ENCODE results near the gene NR2C2AP. TPM values are rescaled to one million over a fixed set of nuclear protein-coding genes. Genes with fewer than 3 reads are reported as not detected.
A peak's percentile ranks its signal among the peaks of the same experiment; 100 is the strongest.
"Not testable (repeated sequence)": the region's sequence is repeated elsewhere in the genome, so short reads cannot be mapped to it uniquely, and the experiment has no call there.

NR2C2AP gene
- total and polyA plus RNA-seq, 7 donors: 8.3 to 25.3 (median 14.4) TPM

DNA sequence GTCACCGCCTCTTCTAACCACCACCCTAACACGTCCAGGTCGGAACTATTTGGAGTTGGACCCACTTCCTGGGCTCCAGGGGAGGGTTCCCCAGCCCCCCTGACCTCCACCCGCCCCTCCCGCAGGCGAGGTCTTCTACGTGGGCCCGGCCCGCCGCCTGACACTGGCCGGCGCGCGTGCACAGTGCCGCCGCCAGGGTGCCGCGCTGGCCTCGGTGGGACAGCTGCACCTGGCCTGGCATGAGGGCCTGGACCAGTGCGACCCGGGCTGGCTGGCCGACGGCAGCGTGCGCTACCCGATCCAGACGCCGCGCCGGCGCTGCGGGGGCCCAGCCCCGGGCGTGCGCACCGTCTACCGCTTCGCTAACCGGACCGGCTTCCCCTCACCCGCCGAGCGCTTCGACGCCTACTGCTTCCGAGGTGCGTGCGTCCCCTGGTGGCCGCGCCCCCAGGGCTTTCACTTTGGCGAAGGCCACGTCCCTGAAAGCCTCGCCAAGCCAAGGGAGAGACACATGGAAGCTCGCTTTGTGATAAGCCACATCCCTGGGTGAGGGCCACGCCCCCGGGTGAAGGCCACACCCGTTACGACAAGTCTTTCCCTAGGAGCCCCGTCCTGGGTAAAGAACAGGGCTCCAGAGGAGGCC, 21.8 kb upstream of the NR2C2AP start:
- peaks cover 0 to 9% (median 8%) of the 10 kb centered on the region in 4 donors for H3K4me1 ChIP-seq
- no peaks in the 10 kb centered on the region for H3K9me3 ChIP-seq
- H3K27ac ChIP-seq: no peak overlapping the region
- TF ChIP-seq, protein P1, sequence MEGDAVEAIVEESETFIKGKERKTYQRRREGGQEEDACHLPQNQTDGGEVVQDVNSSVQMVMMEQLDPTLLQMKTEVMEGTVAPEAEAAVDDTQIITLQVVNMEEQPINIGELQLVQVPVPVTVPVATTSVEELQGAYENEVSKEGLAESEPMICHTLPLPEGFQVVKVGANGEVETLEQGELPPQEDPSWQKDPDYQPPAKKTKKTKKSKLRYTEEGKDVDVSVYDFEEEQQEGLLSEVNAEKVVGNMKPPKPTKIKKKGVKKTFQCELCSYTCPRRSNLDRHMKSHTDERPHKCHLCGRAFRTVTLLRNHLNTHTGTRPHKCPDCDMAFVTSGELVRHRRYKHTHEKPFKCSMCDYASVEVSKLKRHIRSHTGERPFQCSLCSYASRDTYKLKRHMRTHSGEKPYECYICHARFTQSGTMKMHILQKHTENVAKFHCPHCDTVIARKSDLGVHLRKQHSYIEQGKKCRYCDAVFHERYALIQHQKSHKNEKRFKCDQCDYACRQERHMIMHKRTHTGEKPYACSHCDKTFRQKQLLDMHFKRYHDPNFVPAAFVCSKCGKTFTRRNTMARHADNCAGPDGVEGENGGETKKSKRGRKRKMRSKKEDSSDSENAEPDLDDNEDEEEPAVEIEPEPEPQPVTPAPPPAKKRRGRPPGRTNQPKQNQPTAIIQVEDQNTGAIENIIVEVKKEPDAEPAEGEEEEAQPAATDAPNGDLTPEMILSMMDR (IDR thresholded peaks at IDR 0.05): peak in 2 of 4 experiments; percentile 28 to 41
- no peak for TF ChIP-seq EP300 (IDR thresholded peaks at IDR 0.05)
- WGBS, 2 donors: 1 to 2% methylated on average over 59 of the region's 59 CpGs
- peak overlapping the region in 3 of 4 donors; percentile 12 to 43 (median 39) for H3K4me3 ChIP-seq
- H3K36me3 ChIP-seq: no peaks in the 10 kb centered on the region
- intact Hi-C loops (cut with DNase I): loop anchor here (5.0 kb wide), 1 partner anchor 78 kb away; no protein-coding TSS in a partner anchor
- DNase-seq: no peak
- peaks cover 16 to 67% (median 43%) of the 10 kb centered on the region in 3 donors for H3K27me3 ChIP-seq

- intact Hi-C loops (cut with DNase I): no loop called here
Observed at GRCh38 chr19:19224150-19224851, 21.1 kb upstream of the NR2C2AP start.

GRCh38 chr19:19223636-19224035, 20.4 kb upstream of the NR2C2AP start:
- Histone ChIP-seq H3K36me3 (no peaks in the 10 kb centered on the region), H3K9me3 (no peaks in the 10 kb centered on the region), H3K27me3 (peaks cover 16 to 65% (median 43%) of the 10 kb centered on the region in 3 donors), H3K4me1 (peaks cover 0 to 9% (median 8%) of the 10 kb centered on the region in 4 donors), H3K4me3 (no peak overlapping the region), H3K27ac (no peak overlapping the region)
- 25 to 65% methylated on average over 6 of the region's 6 CpGs for WGBS, 2 donors
- DNase-seq: no peak
- intact Hi-C loops (cut with DNase I): no loop called here
- TF ChIP-seq POLR2A (IDR thresholded peaks at IDR 0.05): no peak
- TF ChIP-seq EP300 (IDR thresholded peaks at IDR 0.05): no peak
- TF ChIP-seq, protein P1 (IDR thresholded peaks at IDR 0.05): no peak
- no peak for TF ChIP-seq POLR2AphosphoS5 (IDR thresholded peaks at IDR 0.05)

More at GRCh38 chr19:19224150-19224851, 21.1 kb upstream of the NR2C2AP start:
- peak overlapping the region in 2 of 4 donors; percentile 39 to 43 for H3K4me3 ChIP-seq
- peaks cover 0 to 9% (median 8%) of the 10 kb centered on the region in 4 donors for H3K4me1 ChIP-seq
- H3K27ac ChIP-seq: no peak overlapping the region
- DNase-seq: no peak
- WGBS, 2 donors: 64 to 72% methylated on average over 17 of the region's 17 CpGs
- TF ChIP-seq, protein P1 (IDR thresholded peaks at IDR 0.05): no peak
- TF ChIP-seq POLR2A (IDR thresholded peaks at IDR 0.05) (no peak), POLR2AphosphoS5 (IDR thresholded peaks at IDR 0.05) (no peak), EP300 (IDR thresholded peaks at IDR 0.05) (no peak)
- H3K9me3 ChIP-seq: no peaks in the 10 kb centered on the region
- peaks cover 16 to 67% (median 43%) of the 10 kb centered on the region in 3 donors for H3K27me3 ChIP-seq
- no peaks in the 10 kb centered on the region for H3K36me3 ChIP-seq

DNA sequence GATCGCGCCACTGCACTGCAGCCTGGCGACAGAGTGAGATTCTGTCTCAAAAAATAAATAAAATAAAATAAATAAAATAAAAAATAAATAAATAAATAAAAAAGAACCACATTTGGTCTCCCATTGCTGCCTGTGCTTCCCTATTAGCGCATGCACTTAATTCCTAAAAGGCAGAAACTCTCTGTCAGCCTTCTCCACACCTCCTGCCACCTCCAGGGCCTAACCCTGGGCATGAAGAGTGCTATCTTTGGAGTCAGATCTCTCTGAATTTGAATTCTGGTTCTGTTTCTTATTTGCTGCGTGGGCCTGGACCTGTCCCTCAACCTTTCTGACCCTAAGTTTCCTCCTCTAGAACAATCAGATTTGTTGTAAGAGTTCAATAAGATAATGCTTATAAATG, 19.8 kb upstream of the NR2C2AP start:
- H3K27ac ChIP-seq: no peak overlapping the region
- H3K36me3 ChIP-seq: no peaks in the 10 kb centered on the region
- H3K27me3 ChIP-seq: peaks cover 14 to 59% (median 42%) of the 10 kb centered on the region in 3 donors
- H3K4me3 ChIP-seq: no peak overlapping the region
- H3K9me3 ChIP-seq: no peaks in the 10 kb centered on the region
- no peak for DNase-seq
- peaks cover 0 to 9% (median 8%) of the 10 kb centered on the region in 4 donors for H3K4me1 ChIP-seq
- TF ChIP-seq POLR2AphosphoS5 (IDR thresholded peaks at IDR 0.05): no peak
- TF ChIP-seq, protein P1 (IDR thresholded peaks at IDR 0.05): no peak
- TF ChIP-seq POLR2A (IDR thresholded peaks at IDR 0.05): no peak
- no peak for TF ChIP-seq EP300 (IDR thresholded peaks at IDR 0.05)
- intact Hi-C loops (cut with DNase I): no loop called here
- WGBS, 2 donors: 84 to 89% methylated on average over 5 of the region's 5 CpGs

GRCh38 chr19:19221000-19221399, 17.8 kb upstream of the NR2C2AP start:
- H3K9me3 ChIP-seq; intact Hi-C loops (cut with DNase I); H3K36me3 ChIP-seq; H3K4me3 ChIP-seq; H3K4me1 ChIP-seq; H3K27ac ChIP-seq; DNase-seq: not testable (repeated sequence)
- peaks cover 6 to 48% (median 22%) of the 10 kb centered on the region in 3 donors for H3K27me3 ChIP-seq
- whole genome bisulfite sequencing, 2 donors: 84 to 89% methylated on average over 8 of the region's 8 CpGs

All from sigmoid colon (tissue), 7 donors.